Chondrocyte (in vitro differentiated cells): ENCODE measurements around the gene GLI3. TPM values are rescaled to one million over a fixed set of nuclear protein-coding genes. Genes with fewer than 3 reads are reported as not detected.

ENCODE experiments used
- DNase-seq: peaks from one replicate; pipeline ENCODE4 v3.0.0; 2021; ENCODE audit warnings: mixed read lengths, low spot score
- H3K27ac Mint-ChIP-seq: one replicate; pipeline ENCODE4 v1.8.0; 2021; ENCODE audit warnings: mild to moderate bottlenecking, moderate library complexity, mixed read lengths; ENCODE audit not compliant: unreplicated experiment
- H3K27me3 Mint-ChIP-seq: 2 replicates; pipeline ENCODE4 v1.8.0; 2021; ENCODE audit warnings: low read depth, mixed read lengths
- H3K36me3 Mint-ChIP-seq: 2 replicates; pipeline ENCODE4 v1.8.0; 2021; ENCODE audit warnings: low read depth, mixed read lengths
- H3K4me1 Mint-ChIP-seq: 2 replicates; pipeline ENCODE4 v1.8.0; 2021; ENCODE audit warnings: low read depth, mild to moderate bottlenecking, mixed read lengths
- H3K4me3 Mint-ChIP-seq: one replicate; pipeline ENCODE4 v1.8.0; 2021; ENCODE audit warnings: mild to moderate bottlenecking, moderate library complexity, mixed read lengths; ENCODE audit not compliant: unreplicated experiment
- H3K9me3 Mint-ChIP-seq: 2 replicates; pipeline ENCODE4 v1.8.0; 2021; ENCODE audit warnings: low read depth, mixed read lengths
- total RNA-seq: library from RNA; stranded (reverse); gene quantifications from 3 replicates; pipeline ENCODE4 v1.2.1, GENCODE V29; 2021
- TF ChIP-seq, protein P1 (sequence below): fragments of 200-600 bp; sonication (generic); IDR thresholded peaks from 2 replicates; pipeline ENCODE4 v1.5.0; 2021; ENCODE audit warnings: antibody characterized with exemption, mild to moderate bottlenecking, moderate library complexity

The GLI3 gene
- total RNA-seq, 1 donor from 2014 or later = 11.7 TPM

DNA sequence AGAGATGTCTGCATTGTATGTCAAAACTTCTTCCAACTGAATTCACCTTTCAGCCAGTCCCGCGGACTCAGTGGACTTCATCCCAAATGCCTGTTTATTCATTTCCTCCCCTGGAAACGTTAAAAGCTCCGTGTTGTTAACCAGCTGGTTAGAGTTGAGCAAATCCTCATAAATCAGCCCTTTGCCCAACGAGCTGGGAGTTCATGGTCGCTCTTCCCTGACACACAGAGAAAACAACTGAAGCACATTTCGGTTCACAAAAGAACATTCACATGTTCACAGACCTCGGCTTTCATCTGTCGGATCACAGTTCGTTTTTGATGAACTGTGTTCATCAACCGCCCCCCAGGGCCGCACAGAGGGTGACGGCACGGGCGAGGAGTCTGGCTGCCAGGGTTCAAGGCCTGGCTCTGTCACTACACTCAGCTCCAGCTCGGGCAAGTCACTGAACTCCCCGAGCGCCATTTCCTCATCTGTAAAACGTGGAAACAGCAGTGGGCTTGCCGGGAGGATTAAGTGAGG is 62.6 kb downstream of the GLI3 start:
- peaks cover 18% of the 10 kb centered on the region for H3K4me1 Mint-ChIP-seq
- DNase-seq = no peak
- TF ChIP-seq, protein P1, sequence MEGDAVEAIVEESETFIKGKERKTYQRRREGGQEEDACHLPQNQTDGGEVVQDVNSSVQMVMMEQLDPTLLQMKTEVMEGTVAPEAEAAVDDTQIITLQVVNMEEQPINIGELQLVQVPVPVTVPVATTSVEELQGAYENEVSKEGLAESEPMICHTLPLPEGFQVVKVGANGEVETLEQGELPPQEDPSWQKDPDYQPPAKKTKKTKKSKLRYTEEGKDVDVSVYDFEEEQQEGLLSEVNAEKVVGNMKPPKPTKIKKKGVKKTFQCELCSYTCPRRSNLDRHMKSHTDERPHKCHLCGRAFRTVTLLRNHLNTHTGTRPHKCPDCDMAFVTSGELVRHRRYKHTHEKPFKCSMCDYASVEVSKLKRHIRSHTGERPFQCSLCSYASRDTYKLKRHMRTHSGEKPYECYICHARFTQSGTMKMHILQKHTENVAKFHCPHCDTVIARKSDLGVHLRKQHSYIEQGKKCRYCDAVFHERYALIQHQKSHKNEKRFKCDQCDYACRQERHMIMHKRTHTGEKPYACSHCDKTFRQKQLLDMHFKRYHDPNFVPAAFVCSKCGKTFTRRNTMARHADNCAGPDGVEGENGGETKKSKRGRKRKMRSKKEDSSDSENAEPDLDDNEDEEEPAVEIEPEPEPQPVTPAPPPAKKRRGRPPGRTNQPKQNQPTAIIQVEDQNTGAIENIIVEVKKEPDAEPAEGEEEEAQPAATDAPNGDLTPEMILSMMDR = no peak
- H3K4me3 Mint-ChIP-seq = no peak overlapping the region
- peaks cover 8% of the 10 kb centered on the region for H3K36me3 Mint-ChIP-seq
- no peaks in the 10 kb centered on the region for H3K27me3 Mint-ChIP-seq
- no peaks in the 10 kb centered on the region for H3K9me3 Mint-ChIP-seq
- no peak overlapping the region for H3K27ac Mint-ChIP-seq

DNA sequence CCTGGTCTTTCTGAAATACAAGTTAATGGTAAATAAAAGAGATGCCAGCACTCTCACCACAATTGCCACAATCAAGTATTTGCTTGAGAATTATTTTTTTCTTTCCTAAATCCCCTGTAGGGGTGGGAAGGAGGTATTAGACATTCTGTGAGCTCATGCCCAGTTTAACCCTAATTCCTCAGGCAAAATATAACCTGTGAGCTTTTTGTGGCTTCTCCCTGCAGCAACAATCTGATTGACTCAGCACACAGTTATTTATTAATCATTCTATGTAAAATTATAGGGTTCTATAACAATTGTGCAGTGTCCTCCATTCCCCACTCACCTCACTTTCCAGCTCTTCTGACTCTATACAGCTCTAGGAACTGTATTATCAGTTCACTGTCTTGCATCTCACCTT is 66.3 kb downstream of the GLI3 start:
- TF ChIP-seq, protein P1 = no peak
- H3K4me3 Mint-ChIP-seq = no peak overlapping the region
- DNase-seq = no peak
- peaks cover 2% of the 10 kb centered on the region for H3K36me3 Mint-ChIP-seq
- H3K9me3 Mint-ChIP-seq = no peaks in the 10 kb centered on the region
- H3K4me1 Mint-ChIP-seq = peaks cover 20% of the 10 kb centered on the region
- H3K27me3 Mint-ChIP-seq = no peaks in the 10 kb centered on the region
- H3K27ac Mint-ChIP-seq = no peak overlapping the region

DNA sequence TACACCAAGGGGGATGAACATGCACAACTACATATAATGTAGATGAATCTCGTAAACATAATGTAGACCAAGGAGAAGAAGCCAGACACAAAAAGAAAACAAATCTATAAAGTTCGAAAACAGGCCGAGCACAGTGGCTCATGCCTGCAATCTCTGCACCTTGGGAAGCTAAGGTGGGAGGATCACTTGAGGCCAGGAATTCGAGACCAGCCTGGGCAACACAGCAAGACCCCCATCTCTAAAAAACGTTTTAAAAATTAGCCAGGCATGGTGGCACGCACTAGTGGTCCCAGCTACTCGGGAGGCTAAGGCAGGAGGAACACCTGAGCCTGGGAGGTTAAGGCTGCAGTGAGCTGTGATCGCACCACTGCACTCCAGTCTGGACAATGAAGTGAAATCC is 68.5 kb downstream of the GLI3 start:
- Mint-ChIP-seq H3K36me3 (peaks cover 2% of the 10 kb centered on the region), H3K4me3 (no peak overlapping the region), H3K9me3 (no peaks in the 10 kb centered on the region), H3K27ac (no peak overlapping the region), H3K27me3 (no peaks in the 10 kb centered on the region), H3K4me1 (peaks cover 20% of the 10 kb centered on the region)
- DNase-seq = no peak
- TF ChIP-seq, protein P1 = no peak

DNA sequence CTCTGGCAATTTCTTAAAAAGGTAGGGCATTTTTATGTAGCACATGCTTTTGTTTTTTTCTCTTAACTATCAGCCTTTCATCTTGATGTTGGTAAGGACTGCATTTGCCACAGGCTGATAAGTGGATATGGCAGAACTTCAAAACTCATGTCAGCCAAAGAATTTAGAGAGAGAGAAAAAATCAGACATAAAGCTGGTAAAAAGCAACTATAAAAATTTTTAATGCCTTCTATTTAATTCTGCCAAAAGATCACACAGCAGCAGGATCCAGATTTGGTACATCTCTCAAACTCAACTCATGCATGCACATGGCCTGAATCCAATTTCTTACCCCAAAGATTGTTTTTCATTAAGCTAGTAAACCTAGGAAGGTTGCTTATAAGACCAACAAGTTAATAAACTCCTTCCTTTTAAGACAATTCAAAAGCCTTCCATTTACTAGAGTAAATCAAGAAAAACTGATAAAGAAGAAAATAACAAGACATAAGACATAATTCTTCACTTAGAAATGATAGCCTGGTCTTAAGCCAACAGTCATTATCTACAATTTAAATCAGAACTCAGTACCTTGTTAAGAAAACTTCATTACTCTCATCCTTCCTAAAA is 69.3 kb downstream of the GLI3 start:
- Mint-ChIP-seq H3K36me3 (peaks cover 2% of the 10 kb centered on the region), H3K27ac (no peak overlapping the region), H3K9me3 (no peaks in the 10 kb centered on the region), H3K4me1 (peaks cover 20% of the 10 kb centered on the region), H3K4me3 (no peak overlapping the region), H3K27me3 (no peaks in the 10 kb centered on the region)
- DNase-seq = no peak
- TF ChIP-seq, protein P1 = no peak

DNA sequence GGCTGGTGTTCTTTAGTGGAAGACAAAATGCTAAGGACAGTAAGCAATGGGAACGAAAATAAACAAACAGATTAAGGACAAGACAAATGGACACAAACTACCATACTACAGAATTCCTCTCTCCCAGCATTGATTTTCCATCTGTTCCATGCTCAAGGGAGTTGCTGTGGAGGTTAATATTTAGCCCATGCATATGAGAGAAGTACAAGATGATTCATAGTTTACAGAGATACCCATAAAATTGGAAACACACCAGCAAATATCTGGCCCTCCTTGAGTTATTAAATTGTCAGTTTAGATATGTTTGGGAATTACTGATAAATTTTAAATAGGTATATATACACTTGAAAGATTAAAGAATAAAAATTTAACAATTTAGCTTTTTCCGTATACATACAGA is 69.8 kb downstream of the GLI3 start:
- H3K4me3 Mint-ChIP-seq = no peak overlapping the region
- H3K27ac Mint-ChIP-seq = no peak overlapping the region
- DNase-seq = no peak
- peaks cover 2% of the 10 kb centered on the region for H3K36me3 Mint-ChIP-seq
- no peaks in the 10 kb centered on the region for H3K9me3 Mint-ChIP-seq
- peaks cover 20% of the 10 kb centered on the region for H3K4me1 Mint-ChIP-seq
- no peaks in the 10 kb centered on the region for H3K27me3 Mint-ChIP-seq
- TF ChIP-seq, protein P1 = no peak
